Measurements from ENCODE around the gene FAM76A. TPM values are rescaled to one million over a fixed set of nuclear protein-coding genes. Genes with fewer than 3 reads are reported as not detected.

The FAM76A gene
- total RNA-seq, 2 experiments from 2014 or later: 8.4 to 9.0 TPM

GRCh38 chr1:27710574-27710973 lies 15.2 kb upstream of the FAM76A start:
- Mint-ChIP-seq H3K4me3 (no peak overlapping the region), H3K36me3 (no peaks in the 10 kb centered on the region), H3K27ac (no peak overlapping the region), H3K4me1 (no peaks in the 10 kb centered on the region), H3K9me3 (no peaks in the 10 kb centered on the region), H3K27me3 (no peaks in the 10 kb centered on the region)
- DNase-seq: no peak

- no peaks in the 10 kb centered on the region for H3K36me3 Mint-ChIP-seq
- no peaks in the 10 kb centered on the region for H3K27me3 Mint-ChIP-seq
- DNase-seq: no peak
- no peaks in the 10 kb centered on the region for H3K9me3 Mint-ChIP-seq
- H3K4me1 Mint-ChIP-seq: no peaks in the 10 kb centered on the region
- H3K27ac Mint-ChIP-seq: no peak overlapping the region
- H3K4me3 Mint-ChIP-seq: no peak overlapping the region
Measured at GRCh38 chr1:27713139-27713725, 12.5 kb upstream of the FAM76A start.

GRCh38 chr1:27713869-27714513 lies 11.8 kb upstream of the FAM76A start:
- Mint-ChIP-seq H3K9me3 (no peaks in the 10 kb centered on the region), H3K27ac (no peak overlapping the region), H3K4me1 (no peaks in the 10 kb centered on the region)

GRCh38 chr1:27716262-27716895 lies 9.4 kb upstream of the FAM76A start:
- H3K4me1 Mint-ChIP-seq: no peaks in the 10 kb centered on the region
- H3K4me3 Mint-ChIP-seq: no peak overlapping the region
- no peaks in the 10 kb centered on the region for H3K36me3 Mint-ChIP-seq
- no peak for DNase-seq
- no peaks in the 10 kb centered on the region for H3K27me3 Mint-ChIP-seq
- no peaks in the 10 kb centered on the region for H3K9me3 Mint-ChIP-seq
- no peak overlapping the region for H3K27ac Mint-ChIP-seq

More at GRCh38 chr1:27713869-27714513, 11.8 kb upstream of the FAM76A start:
- Mint-ChIP-seq H3K27me3 (no peaks in the 10 kb centered on the region), H3K36me3 (no peaks in the 10 kb centered on the region), H3K4me3 (no peak overlapping the region)
- no peak for DNase-seq

- no peak overlapping the region for H3K4me3 Mint-ChIP-seq
- no peak for DNase-seq
Measured at GRCh38 chr1:27719286-27720251, 6.2 kb upstream of the FAM76A start.

GRCh38 chr1:27724961-27725373 lies 794 bp upstream of the FAM76A start:
- H3K4me1 Mint-ChIP-seq: peaks cover 11% of the 10 kb centered on the region
- peaks cover 2% of the 10 kb centered on the region for H3K36me3 Mint-ChIP-seq
- DNase-seq: no peak
- peaks cover 2% of the 10 kb centered on the region for H3K9me3 Mint-ChIP-seq
- peak overlapping the region; percentile 81 for H3K4me3 Mint-ChIP-seq
- peak overlapping the region; percentile 94 for H3K27ac Mint-ChIP-seq
- no peaks in the 10 kb centered on the region for H3K27me3 Mint-ChIP-seq

More at GRCh38 chr1:27719286-27720251, 6.2 kb upstream of the FAM76A start:
- Mint-ChIP-seq H3K36me3 (no peaks in the 10 kb centered on the region), H3K9me3 (no peaks in the 10 kb centered on the region), H3K4me1 (no peaks in the 10 kb centered on the region), H3K27me3 (no peaks in the 10 kb centered on the region), H3K27ac (no peak overlapping the region)

DNA sequence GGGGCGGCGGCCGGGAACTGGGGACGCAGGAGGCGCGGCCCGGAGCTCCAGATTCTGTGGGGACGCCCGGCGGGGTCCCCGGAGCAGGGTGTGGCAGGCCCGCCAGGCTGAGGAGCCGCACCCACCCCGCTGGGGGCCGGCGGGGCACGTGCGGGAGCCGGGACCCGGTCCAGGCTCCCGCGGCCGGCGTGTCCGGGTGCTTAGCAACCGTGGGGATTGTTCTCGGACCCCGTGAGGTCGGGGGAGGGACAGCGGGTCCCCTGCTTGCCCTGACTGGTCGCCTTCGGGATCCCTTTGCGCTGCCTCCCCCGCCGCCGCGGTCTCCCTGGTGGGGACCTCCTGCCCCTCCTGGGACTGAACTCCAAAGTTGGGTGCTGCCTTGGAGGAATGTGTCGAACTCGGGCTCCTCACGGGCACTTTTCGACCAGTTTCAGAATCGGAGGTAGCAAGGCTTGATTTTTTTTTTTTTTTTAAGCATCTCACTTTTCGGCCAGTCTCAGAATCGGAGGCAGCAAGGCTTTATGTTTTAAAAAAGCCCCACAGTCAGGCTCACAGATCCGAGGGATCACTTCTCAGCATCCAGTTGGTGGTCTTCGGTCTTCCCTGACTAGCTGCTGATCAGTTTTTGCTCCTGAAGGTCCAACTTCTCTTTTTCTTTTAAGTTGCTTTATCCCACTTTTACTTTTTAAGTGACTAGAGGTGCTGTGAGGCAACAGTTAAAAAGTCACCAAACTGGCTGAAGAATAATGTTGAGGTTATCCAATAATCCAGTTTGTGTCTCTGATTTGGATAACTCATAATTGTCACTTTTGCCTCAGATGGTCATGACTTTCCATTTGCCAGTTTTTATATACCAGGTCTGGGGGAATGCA lies 648 bp downstream of the FAM76A start:
- DNase-seq: peak; percentile 65
- H3K27me3 Mint-ChIP-seq: no peaks in the 10 kb centered on the region
- H3K4me3 Mint-ChIP-seq: peak overlapping the region; percentile 81
- H3K9me3 Mint-ChIP-seq: peaks cover 2% of the 10 kb centered on the region
- peaks cover 11% of the 10 kb centered on the region for H3K4me1 Mint-ChIP-seq
- H3K36me3 Mint-ChIP-seq: peaks cover 2% of the 10 kb centered on the region
- no peak overlapping the region for H3K27ac Mint-ChIP-seq

GRCh38 chr1:27727126-27727525 lies 1.4 kb downstream of the FAM76A start:
- Mint-ChIP-seq H3K4me1 (peaks cover 11% of the 10 kb centered on the region), H3K27ac (no peak overlapping the region), H3K4me3 (no peak overlapping the region), H3K36me3 (peaks cover 2% of the 10 kb centered on the region), H3K9me3 (peaks cover 2% of the 10 kb centered on the region), H3K27me3 (no peaks in the 10 kb centered on the region)
- no peak for DNase-seq

DNA sequence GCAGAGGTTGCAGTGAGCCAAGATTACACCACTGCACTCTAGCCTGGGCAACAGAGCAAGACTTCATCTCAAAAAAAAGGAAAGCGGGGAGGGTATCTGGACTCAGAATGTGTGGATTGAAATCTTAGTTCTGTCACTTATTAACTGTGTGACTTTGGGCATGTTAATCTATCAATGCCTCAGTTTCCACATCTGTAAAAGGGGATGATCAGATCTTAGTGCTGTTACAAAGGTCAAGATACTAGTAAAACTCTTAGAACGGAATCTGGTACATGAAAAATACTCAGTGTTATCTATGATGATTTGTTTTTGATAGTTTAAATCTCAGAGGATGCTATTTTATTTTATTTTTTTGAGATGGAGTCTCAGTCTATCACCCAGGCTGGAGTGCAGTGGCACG lies 10.5 kb downstream of the FAM76A start:
- H3K36me3 Mint-ChIP-seq: peaks cover 17% of the 10 kb centered on the region
- no peaks in the 10 kb centered on the region for H3K9me3 Mint-ChIP-seq
- no peak overlapping the region for H3K27ac Mint-ChIP-seq
- no peaks in the 10 kb centered on the region for H3K4me1 Mint-ChIP-seq
- no peak overlapping the region for H3K4me3 Mint-ChIP-seq
- DNase-seq: no peak
- no peaks in the 10 kb centered on the region for H3K27me3 Mint-ChIP-seq

DNA sequence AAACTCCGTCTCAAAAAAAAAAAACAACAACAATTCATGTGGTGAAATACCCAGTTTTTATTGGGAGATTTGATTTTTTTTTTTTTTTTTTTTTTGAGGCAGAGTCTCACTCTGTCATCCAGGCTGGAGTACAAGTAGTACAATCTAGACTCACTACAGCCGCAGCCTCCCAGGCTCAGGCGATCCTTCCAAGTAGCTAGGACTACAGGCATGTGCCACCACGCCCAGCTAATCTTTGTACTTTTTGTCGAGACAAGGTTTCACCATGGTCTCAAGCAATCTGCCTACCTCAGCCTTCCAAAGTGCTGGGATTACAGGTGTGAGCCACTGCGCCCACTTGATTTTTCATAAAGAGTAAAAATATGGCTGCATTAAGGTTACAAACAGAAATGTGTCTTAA lies 15.4 kb downstream of the FAM76A start:
- no peaks in the 10 kb centered on the region for H3K27me3 Mint-ChIP-seq
- no peak overlapping the region for H3K4me3 Mint-ChIP-seq
- H3K27ac Mint-ChIP-seq: no peak overlapping the region
- DNase-seq: no peak
- H3K36me3 Mint-ChIP-seq: peaks cover 8% of the 10 kb centered on the region
- H3K9me3 Mint-ChIP-seq: no peaks in the 10 kb centered on the region
- H3K4me1 Mint-ChIP-seq: no peaks in the 10 kb centered on the region

DNA sequence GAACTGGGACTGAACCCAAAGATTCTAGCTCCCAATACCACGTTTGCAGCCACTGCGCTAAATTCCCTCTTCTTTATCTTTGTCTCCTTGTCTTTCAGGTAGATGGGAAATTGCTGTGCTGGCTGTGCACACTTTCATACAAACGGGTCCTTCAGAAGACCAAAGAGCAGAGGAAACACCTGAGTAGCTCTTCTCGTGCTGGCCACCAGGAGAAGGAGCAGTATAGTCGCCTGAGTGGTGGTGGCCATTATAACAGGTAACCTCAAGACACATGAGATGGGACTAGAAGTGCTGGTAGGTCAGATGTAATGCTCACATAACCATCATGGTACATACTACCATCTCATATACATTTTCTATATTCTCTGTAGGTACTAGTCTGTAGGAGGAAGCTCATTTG lies 18.8 kb downstream of the FAM76A start:
- no peak overlapping the region for H3K27ac Mint-ChIP-seq
- H3K36me3 Mint-ChIP-seq: peaks cover 5% of the 10 kb centered on the region
- no peak for DNase-seq
- no peaks in the 10 kb centered on the region for H3K4me1 Mint-ChIP-seq
- H3K4me3 Mint-ChIP-seq: no peak overlapping the region
- no peaks in the 10 kb centered on the region for H3K27me3 Mint-ChIP-seq
- no peaks in the 10 kb centered on the region for H3K9me3 Mint-ChIP-seq

- H3K9me3 Mint-ChIP-seq: no peaks in the 10 kb centered on the region
- no peak overlapping the region for H3K4me3 Mint-ChIP-seq
- peaks cover 5% of the 10 kb centered on the region for H3K36me3 Mint-ChIP-seq
- no peak overlapping the region for H3K27ac Mint-ChIP-seq
- H3K27me3 Mint-ChIP-seq: no peaks in the 10 kb centered on the region
- no peaks in the 10 kb centered on the region for H3K4me1 Mint-ChIP-seq
- DNase-seq: no peak
Measured at GRCh38 chr1:27745466-27745865, 19.7 kb downstream of the FAM76A start.

DNA sequence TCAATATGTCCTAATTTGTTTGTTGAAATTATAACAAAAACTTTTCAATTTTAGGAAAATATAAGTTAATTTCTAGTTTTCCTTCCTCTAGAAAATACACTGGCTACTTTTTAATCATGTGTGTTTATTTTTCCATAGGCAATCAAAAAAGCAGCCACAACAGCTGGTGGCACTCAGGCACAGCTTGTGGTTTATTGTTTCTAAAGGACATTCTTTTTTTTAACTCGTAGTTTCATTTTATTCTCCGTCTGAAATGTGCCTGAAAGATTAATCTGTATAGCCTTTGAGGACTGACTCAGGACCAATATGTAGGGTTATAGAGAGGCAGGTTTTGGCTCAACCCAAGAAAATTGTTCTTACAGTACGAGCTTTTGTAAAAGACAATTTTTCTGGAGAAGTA lies 26.6 kb downstream of the FAM76A start:
- H3K27ac Mint-ChIP-seq: no peak overlapping the region
- no peaks in the 10 kb centered on the region for H3K27me3 Mint-ChIP-seq
- H3K4me3 Mint-ChIP-seq: no peak overlapping the region
- DNase-seq: no peak
- no peaks in the 10 kb centered on the region for H3K4me1 Mint-ChIP-seq
- H3K9me3 Mint-ChIP-seq: no peaks in the 10 kb centered on the region
- H3K36me3 Mint-ChIP-seq: peaks cover 3% of the 10 kb centered on the region

DNA sequence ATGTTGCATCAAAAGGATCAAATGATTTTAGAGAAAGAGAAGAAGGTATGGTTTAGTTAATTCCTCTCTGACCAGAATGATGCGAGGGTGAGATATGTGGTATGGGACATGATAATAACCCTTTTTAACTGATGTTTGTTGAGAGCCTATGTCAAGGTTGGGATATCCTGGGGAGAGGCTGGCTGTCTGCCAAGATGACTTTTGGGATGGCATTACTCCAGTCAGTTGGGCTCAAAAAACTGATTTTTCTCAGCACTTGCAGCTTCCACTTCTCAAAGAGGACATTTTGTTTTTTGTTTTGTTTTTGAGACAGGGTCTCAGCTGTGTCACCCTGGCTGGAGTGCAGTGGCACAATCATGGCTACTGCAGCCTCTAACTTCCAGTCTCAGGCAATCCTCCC lies 29.5 kb downstream of the FAM76A start:
- Mint-ChIP-seq H3K4me3 (no peak overlapping the region), H3K9me3 (no peaks in the 10 kb centered on the region), H3K27me3 (no peaks in the 10 kb centered on the region), H3K27ac (no peak overlapping the region), H3K36me3 (no peaks in the 10 kb centered on the region), H3K4me1 (no peaks in the 10 kb centered on the region)
- no peak for DNase-seq

Measured in activated naive CD8-positive, alpha-beta T cell treated with anti-CD3 and anti-CD28 coated beads for 36 hours (primary cell).